GM12878 (cell line): Measurements from ENCODE around the gene CSF3R. TPM values are rescaled to one million over a fixed set of nuclear protein-coding genes. Genes with fewer than 3 reads are reported as not detected.

Source experiments
- ATAC-seq: fragments of 200-7000 bp; cut with Tn5 transposase; 3 replicates; pipeline ENCODE4 v1.9.1; 2020; ENCODE audit warnings: mild to moderate bottlenecking, moderate library complexity
- BruUV-seq: library from RNA; stranded (reverse); fragments of 400-500 nt; replicated peaks from 2 replicates; lab custom pipeline; 2021; lab: Mats Ljungman, UMichigan
- CTCF ChIA-PET: fragments of 300-600 bp; sonication (Branson Sonifier 250); formaldehyde crosslinking; extraction: SDS; loops from one replicate; lab custom pipeline; 2021; ENCODE audit warnings: inconsistent platforms; lab: Yijun Ruan, JAX
- POLR2A ChIA-PET: fragments of 350-600 bp; formaldehyde crosslinking; extraction: SDS; loops from one replicate; lab custom pipeline; 2021; ENCODE audit warnings: inconsistent platforms; lab: Charles Lee
- RAD21 ChIA-PET: fragments of 300-600 bp; sonication (Branson Sonifier 250); formaldehyde crosslinking; loops from one replicate; lab custom pipeline; 2023; ENCODE audit warnings: antibody characterized with exemption; ENCODE audit not compliant: unreplicated experiment; lab: Charles Lee
- SMC1A ChIA-PET: fragments of 300-600 bp; sonication (Branson Sonifier 250); formaldehyde crosslinking; loops from one replicate; lab custom pipeline; 2023; ENCODE audit not compliant: unreplicated experiment, uncharacterized antibody; lab: Charles Lee
- DNase-seq: peaks from one replicate; pipeline ENCODE4 v3.0.0-alpha.2; 2011; ENCODE audit warnings: low read depth, low spot score
- FAIRE-seq: peaks from 3 replicates; lab custom pipeline; 2011; peaks lifted over from hg19 to GRCh38; lab: Jason Lieb, UNC
- H2AFZ ChIP-seq: 2 replicates; pipeline ENCODE4 v1.6.0; 2011; ENCODE audit warnings: low read depth, low read length, control low read depth; ENCODE audit not compliant: control insufficient read depth
- H3K27ac ChIP-seq: 2 replicates; pipeline ENCODE4 v1.5.1; 2011; ENCODE audit warnings: control low read depth; ENCODE audit not compliant: control insufficient read depth, insufficient read depth
- H3K27me3 ChIP-seq, 2 experiments: replicated peaks in 1 of 2; 2 replicates each; pipeline versions ENCODE4 v1.6.0 to v1.6.1; 2011; ENCODE audit warnings: low read length in 1 of 2; ENCODE audit not compliant: control insufficient read depth in 2 of 2, insufficient read depth in 2 of 2
- H3K36me3 ChIP-seq, 2 experiments: 2 replicates each; pipeline ENCODE4 v1.5.1; 2011; ENCODE audit warnings: low read length in 1 of 2; ENCODE audit not compliant: control insufficient read depth in 2 of 2, insufficient read depth in 2 of 2
- H3K4me1 ChIP-seq: 2 replicates; pipeline ENCODE4 v1.6.1; 2011; ENCODE audit warnings: mild to moderate bottlenecking, low read length, moderate library complexity, mixed read lengths; ENCODE audit not compliant: control insufficient read depth, insufficient read depth
- H3K4me2 ChIP-seq: 2 replicates; pipeline ENCODE4 v1.6.0; 2011; ENCODE audit warnings: control low read depth; ENCODE audit not compliant: control insufficient read depth, insufficient read depth
- H3K4me3 ChIP-seq: fragments of 200-600 bp; sonication (generic); 2 replicates; pipeline ENCODE4 v1.5.1; 2016
- H3K79me2 ChIP-seq: 2 replicates; pipeline ENCODE4 v1.6.0; 2011; ENCODE audit warnings: low read length; ENCODE audit not compliant: control insufficient read depth, insufficient read depth
- H3K9ac ChIP-seq: 2 replicates; pipeline ENCODE4 v1.8.0; 2011; ENCODE audit warnings: low read length, control low read depth, mixed read lengths; ENCODE audit not compliant: control insufficient read depth, insufficient read depth
- H3K9me3 ChIP-seq: replicated peaks from 3 replicates; pipeline ENCODE4 v1.5.1; 2011; ENCODE audit warnings: mild to moderate bottlenecking, low read length; ENCODE audit not compliant: control insufficient read depth, insufficient read depth
- H4K20me1 ChIP-seq: 2 replicates; pipeline ENCODE4 v1.6.0; 2011; ENCODE audit not compliant: control insufficient read depth, insufficient read depth
- DPF2 ChIP-seq: fragments of 450-650 bp; IDR thresholded peaks from 2 replicates; pipeline ENCODE4 v1.6.1; 2017; ENCODE audit warnings: mild to moderate bottlenecking
- SMAD5 ChIP-seq: IDR thresholded peaks from 2 replicates; pipeline ENCODE4 v1.6.1; 2016; ENCODE audit warnings: antibody characterized with exemption, low read depth
- WGBS: methylation state at CpG from one replicate; pipeline ENCODE4 v1.1.6; 2016; ENCODE audit warnings: low lambda C conversion rate; ENCODE audit not compliant: insufficient replicate concordance, insufficient coverage; ENCODE audit errors: missing lambda C conversion rate; 5-methylcytosine and 5-hydroxymethylcytosine counted together
- in situ Hi-C: fragments of 300-500 bp; cut with MboI; formaldehyde crosslinking; loops from 9 replicates; pipeline ENCODE4 v1.14.3; 2018; ENCODE audit warnings: mixed read lengths
- intact Hi-C: fragments of 100-400 bp; cut with micrococcal nuclease; formaldehyde crosslinking; loops from one replicate; pipeline ENCODE4 v1.14.2; 2022; ENCODE audit not compliant: unreplicated experiment
- polyA plus RNA-seq, 11 experiments: library from polyadenylated mRNA; depleted of rRNA in 4 of 11; unstranded in 6 of 11; stranded (reverse) in 5 of 11; fragments of >200 nt; fragmentation: Nextera tagmentation in 4 of 11; fragmentation: Illumina TruSeq in 1 of 11; extraction: Ambion mirVana in 4 of 11; extraction: Trizol in 1 of 11; gene quantifications; 1 replicate in 1 of 11; 2 replicates in 10 of 11; pipeline versions ENCODE4 v1.2.1 to v1.2.3, GENCODE V29; 2011 to 2016; ENCODE audit warnings: inconsistent platforms in 2 of 11, missing spikeins in 2 of 11, low read depth in 1 of 11
- total RNA-seq, 4 experiments: library from RNA; depleted of rRNA in 3 of 4; stranded (reverse); fragments of >200 nt in 3 of 4; fragmentation: Illumina TruSeq in 1 of 4; extraction: Trizol in 1 of 4; gene quantifications; 2 replicates each; pipeline versions ENCODE4 v1.2.1 to v1.2.3, GENCODE V29; 2013 to 2021
- TF ChIP-seq, protein P1 (sequence below): IDR thresholded peaks from 2 replicates; pipeline ENCODE4 v1.6.1; 2011; ENCODE audit warnings: borderline replicate concordance, low read depth, mild to moderate bottlenecking, moderate library complexity, mixed read lengths, low read length; ENCODE audit not compliant: insufficient read depth; ENCODE audit errors: extremely low read length

CSF3R gene
- total and polyA plus RNA-seq, 10 of the 15 experiments (the other 5 are each of a cell fraction or from before 2014, with no cell fraction given): 0.13 TPM; not detected in 9

DNA sequence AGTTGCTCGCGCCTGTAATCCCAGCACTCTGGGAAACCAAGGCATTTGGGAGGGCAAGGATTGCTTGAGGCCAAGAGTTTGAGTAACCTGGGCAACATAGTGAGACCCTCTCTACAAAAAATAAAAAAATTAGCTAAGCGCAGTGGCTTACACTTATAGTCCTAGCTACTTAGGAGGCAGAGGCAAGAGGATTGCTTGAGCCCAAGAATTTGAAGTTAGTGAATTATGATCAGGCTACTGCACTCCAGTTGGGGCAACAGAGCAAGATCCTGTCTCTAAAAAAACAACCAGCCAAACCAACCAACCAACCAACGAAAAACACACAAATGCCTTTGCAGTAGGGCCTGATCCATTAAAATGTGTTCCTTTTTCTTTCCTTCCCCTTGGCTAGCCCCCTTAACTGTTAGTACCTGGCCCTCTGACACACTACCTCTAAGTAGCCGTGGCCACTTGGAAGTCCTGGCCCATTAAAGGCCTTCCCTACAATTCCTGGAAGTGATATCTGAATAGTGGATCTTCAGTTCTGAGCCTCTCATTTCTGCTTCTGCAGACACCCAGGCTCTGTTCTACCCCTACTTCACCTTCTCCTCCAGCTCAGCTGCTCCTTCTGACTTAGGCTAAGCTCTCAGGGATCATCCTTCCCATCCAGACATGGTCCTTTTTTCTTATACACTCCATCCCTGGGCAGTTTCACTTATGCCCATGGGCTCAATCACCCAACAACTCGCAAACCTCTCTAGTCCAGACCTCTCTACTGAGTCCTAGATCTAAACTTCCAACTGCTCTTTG is 28.9 kb downstream of the CSF3R start (continued):
- TF ChIP-seq, protein P1, sequence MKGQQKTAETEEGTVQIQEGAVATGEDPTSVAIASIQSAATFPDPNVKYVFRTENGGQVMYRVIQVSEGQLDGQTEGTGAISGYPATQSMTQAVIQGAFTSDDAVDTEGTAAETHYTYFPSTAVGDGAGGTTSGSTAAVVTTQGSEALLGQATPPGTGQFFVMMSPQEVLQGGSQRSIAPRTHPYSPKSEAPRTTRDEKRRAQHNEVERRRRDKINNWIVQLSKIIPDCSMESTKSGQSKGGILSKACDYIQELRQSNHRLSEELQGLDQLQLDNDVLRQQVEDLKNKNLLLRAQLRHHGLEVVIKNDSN: no peak

DNA sequence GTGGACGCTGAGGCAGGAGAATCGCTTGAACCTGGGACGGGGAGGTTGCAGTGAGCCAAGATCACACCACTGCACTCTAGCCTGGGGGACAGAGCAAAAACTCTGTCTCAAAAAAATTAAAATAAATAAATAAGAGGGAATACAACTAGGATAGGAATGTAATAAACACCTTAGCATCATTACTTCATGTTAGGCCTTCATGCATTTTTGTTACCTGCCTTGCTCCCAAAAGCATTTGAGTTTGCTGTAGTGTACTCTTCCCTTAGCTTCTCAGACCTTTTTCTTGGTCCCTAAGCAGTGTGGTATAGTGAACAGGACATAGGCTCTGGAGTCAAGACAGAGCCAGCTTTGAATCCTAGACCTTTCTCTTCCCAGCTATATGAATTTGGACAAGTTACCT is 29.7 kb downstream of the CSF3R start:
- H4K20me1 ChIP-seq: no peaks in the 10 kb centered on the region
- TF ChIP-seq SMAD5: no peak
- no peak for TF ChIP-seq DPF2
- H3K4me1 ChIP-seq: no peaks in the 10 kb centered on the region
- BruUV-seq: no TSS peak
- no peak overlapping the region for H3K9ac ChIP-seq
- H2AFZ ChIP-seq: no peak overlapping the region
- no peak for DNase-seq
- H3K9me3 ChIP-seq: no peaks in the 10 kb centered on the region
- intact Hi-C loops (no loop called here), in situ Hi-C loops (no loop called here)
- WGBS: 100% methylated on average over 3 of the region's 3 CpGs
- H3K4me2 ChIP-seq: no peak overlapping the region
- ChIA-PET CTCF (no interaction called here), SMC1A (no interaction called here), POLR2A (no interaction called here), RAD21 (no interaction called here)
- no peak for FAIRE-seq
- peaks cover 10 to 15% of the 10 kb centered on the region in 2 experiments for H3K36me3 ChIP-seq
- no peak overlapping the region for H3K27ac ChIP-seq
- ATAC-seq: no peak
- no peaks in the 10 kb centered on the region; the same call in 1 of the 2 replicates for H3K79me2 ChIP-seq
- no peak overlapping the region for H3K4me3 ChIP-seq
- no peaks in the 10 kb centered on the region for H3K27me3 ChIP-seq
